SK-N-SH (cell line): Measurements from ENCODE around the gene CFAP100.

ENCODE experiments used
- EZH2phosphoT487 ChIP-seq: fragments of 200-600 bp; sonication (generic); IDR thresholded peaks from 2 replicates; pipeline ENCODE4 v1.6.1; 2017; ENCODE audit warnings: low read depth, mixed run types, mild to moderate bottlenecking, antibody characterized with exemption, moderate library complexity, borderline replicate concordance
- GABPA ChIP-seq: IDR thresholded peaks from 2 replicates; pipeline ENCODE4 v1.4.0; 2012; ENCODE audit warnings: low read depth, mild to moderate bottlenecking
- USF2 ChIP-seq: fragments of 150-350 bp; IDR thresholded peaks from 2 replicates; pipeline ENCODE4 v1.6.1; 2017; ENCODE audit warnings: antibody characterized with exemption, low read length, low read depth, borderline replicate concordance
- YY1 ChIP-seq: IDR thresholded peaks from 2 replicates; pipeline ENCODE4 v1.4.0; 2012; ENCODE audit warnings: low read depth, mild to moderate bottlenecking
- TF ChIP-seq, protein P1 (sequence below): fragments of 200-600 bp; sonication (generic); IDR thresholded peaks from 2 replicates; pipeline ENCODE4 v1.6.1; 2017; ENCODE audit warnings: antibody characterized with exemption, mild to moderate bottlenecking, moderate library complexity

DNA sequence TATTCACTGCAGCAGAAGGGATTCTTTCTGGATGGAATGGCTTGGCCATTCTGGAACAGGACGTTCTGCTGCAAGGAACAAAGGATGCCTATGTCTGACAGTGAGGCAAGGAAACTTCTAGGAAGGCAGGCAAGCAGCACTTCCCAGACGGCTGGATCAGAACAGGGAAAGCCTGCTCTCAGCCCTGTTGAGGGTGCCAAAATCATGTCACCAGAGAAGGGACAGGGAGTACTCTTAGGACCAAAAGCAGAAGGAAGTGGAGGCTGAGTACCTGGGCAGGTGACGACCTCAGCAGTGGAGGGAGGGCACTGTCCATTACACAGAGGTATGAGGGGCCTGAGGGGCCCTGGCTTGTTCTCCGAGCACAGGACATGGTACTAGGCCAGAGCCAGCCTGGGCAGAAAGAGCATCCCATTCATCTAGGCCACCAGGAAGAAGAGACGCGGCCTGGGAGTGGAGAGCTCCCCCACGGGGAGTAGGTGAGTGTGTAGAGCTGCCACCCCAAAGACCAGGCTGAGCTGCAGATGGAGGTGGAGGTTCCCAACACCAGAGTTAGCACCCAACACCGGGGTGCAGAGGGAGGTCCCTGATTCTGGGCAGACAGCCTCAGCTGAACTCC lies 47.1 kb upstream of the CFAP100 start:
- TF ChIP-seq GABPA = no peak
- TF ChIP-seq, protein P1, sequence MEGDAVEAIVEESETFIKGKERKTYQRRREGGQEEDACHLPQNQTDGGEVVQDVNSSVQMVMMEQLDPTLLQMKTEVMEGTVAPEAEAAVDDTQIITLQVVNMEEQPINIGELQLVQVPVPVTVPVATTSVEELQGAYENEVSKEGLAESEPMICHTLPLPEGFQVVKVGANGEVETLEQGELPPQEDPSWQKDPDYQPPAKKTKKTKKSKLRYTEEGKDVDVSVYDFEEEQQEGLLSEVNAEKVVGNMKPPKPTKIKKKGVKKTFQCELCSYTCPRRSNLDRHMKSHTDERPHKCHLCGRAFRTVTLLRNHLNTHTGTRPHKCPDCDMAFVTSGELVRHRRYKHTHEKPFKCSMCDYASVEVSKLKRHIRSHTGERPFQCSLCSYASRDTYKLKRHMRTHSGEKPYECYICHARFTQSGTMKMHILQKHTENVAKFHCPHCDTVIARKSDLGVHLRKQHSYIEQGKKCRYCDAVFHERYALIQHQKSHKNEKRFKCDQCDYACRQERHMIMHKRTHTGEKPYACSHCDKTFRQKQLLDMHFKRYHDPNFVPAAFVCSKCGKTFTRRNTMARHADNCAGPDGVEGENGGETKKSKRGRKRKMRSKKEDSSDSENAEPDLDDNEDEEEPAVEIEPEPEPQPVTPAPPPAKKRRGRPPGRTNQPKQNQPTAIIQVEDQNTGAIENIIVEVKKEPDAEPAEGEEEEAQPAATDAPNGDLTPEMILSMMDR = no peak
- TF ChIP-seq EZH2phosphoT487 = no peak
- TF ChIP-seq YY1 = no peak
- TF ChIP-seq USF2 = no peak
